ENCODE data around the gene IARS2.

The IARS2 gene

GRCh38 chr1:220123889-220124288 lies 30.0 kb downstream of the IARS2 start:
- Mint-ChIP-seq H3K27me3 (ENCODE audit: low read depth) (no peaks in the 10 kb centered on the region), H3K9me3 (no peaks in the 10 kb centered on the region), H3K4me1 (no peaks in the 10 kb centered on the region), H3K4me3 (no peak overlapping the region), H3K27ac (no peak overlapping the region), H3K36me3 (ENCODE audit: low read depth) (peaks cover 38% of the 10 kb centered on the region)
- TF ChIP-seq, protein P1, sequence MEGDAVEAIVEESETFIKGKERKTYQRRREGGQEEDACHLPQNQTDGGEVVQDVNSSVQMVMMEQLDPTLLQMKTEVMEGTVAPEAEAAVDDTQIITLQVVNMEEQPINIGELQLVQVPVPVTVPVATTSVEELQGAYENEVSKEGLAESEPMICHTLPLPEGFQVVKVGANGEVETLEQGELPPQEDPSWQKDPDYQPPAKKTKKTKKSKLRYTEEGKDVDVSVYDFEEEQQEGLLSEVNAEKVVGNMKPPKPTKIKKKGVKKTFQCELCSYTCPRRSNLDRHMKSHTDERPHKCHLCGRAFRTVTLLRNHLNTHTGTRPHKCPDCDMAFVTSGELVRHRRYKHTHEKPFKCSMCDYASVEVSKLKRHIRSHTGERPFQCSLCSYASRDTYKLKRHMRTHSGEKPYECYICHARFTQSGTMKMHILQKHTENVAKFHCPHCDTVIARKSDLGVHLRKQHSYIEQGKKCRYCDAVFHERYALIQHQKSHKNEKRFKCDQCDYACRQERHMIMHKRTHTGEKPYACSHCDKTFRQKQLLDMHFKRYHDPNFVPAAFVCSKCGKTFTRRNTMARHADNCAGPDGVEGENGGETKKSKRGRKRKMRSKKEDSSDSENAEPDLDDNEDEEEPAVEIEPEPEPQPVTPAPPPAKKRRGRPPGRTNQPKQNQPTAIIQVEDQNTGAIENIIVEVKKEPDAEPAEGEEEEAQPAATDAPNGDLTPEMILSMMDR (IDR thresholded peaks at IDR 0.05; ENCODE audit: unreplicated experiment in 3 of 3): peak; percentile 8 to 27 (median 23)

DNA sequence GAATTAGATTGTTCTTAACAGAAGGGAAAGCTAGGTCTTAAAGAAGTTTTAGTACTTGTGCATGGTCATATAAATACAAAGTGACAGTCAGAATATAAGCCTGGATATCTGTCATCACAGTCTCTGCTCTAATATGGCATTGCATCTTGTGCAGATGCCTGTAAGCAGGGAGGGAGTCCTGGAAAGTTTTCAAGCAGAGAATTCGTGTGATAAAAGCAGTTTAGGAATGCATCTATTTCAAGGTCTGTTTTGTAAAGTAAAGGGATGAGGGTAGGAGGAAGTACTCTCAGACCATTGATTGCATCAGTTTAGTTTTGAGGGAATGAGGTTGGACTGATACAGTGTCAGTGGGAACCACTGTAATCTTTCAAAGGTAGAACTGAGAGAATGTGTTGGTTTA lies 30.6 kb downstream of the IARS2 start:
- H3K4me1 Mint-ChIP-seq: no peaks in the 10 kb centered on the region

DNA sequence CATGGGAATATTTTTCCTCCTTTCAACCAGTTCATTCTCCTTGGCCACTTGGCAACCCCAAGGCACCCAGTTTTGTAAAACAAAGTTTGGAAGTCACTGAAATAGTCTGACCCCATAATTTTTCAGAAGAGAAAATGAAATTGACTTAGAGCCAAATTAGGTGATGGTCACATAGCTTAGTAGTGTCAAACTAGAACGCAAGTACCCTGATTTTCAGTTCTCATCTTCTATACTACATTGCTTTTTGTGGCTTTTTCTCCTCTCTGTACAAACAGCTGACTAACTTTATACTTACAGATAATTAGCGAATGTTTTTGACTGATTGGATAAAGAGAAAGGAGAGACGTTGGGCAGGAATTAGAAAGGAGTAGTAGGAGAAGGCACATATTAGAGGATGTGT lies 33.1 kb downstream of the IARS2 start:
- Mint-ChIP-seq H3K4me1 (no peaks in the 10 kb centered on the region), H3K27ac (no peak overlapping the region), H3K36me3 (ENCODE audit: low read depth) (peaks cover 55% of the 10 kb centered on the region), H3K4me3 (no peak overlapping the region), H3K9me3 (no peaks in the 10 kb centered on the region), H3K27me3 (ENCODE audit: low read depth) (no peaks in the 10 kb centered on the region)
- TF ChIP-seq, protein P1 (IDR thresholded peaks at IDR 0.05; ENCODE audit: unreplicated experiment in 3 of 3): no peak

More for the DNA sequence above, 30.6 kb downstream of the IARS2 start:
- Mint-ChIP-seq H3K36me3 (ENCODE audit: low read depth) (peaks cover 40% of the 10 kb centered on the region), H3K27me3 (ENCODE audit: low read depth) (no peaks in the 10 kb centered on the region), H3K4me3 (no peak overlapping the region), H3K27ac (no peak overlapping the region), H3K9me3 (no peaks in the 10 kb centered on the region)
- TF ChIP-seq, protein P1 (IDR thresholded peaks at IDR 0.05; ENCODE audit: unreplicated experiment in 3 of 3): no peak

GRCh38 chr1:220129479-220130210 lies 35.7 kb downstream of the IARS2 start:
- no peak overlapping the region for H3K27ac Mint-ChIP-seq
- no peaks in the 10 kb centered on the region for H3K4me1 Mint-ChIP-seq
- TF ChIP-seq, protein P1 (IDR thresholded peaks at IDR 0.05; ENCODE audit: unreplicated experiment in 3 of 3): no peak
- H3K4me3 Mint-ChIP-seq: no peak overlapping the region
- no peaks in the 10 kb centered on the region for H3K27me3 Mint-ChIP-seq (ENCODE audit: low read depth)
- peaks cover 74% of the 10 kb centered on the region for H3K36me3 Mint-ChIP-seq (ENCODE audit: low read depth)
- H3K9me3 Mint-ChIP-seq: no peaks in the 10 kb centered on the region

GRCh38 chr1:220135755-220136154 lies 41.8 kb downstream of the IARS2 start:
- Mint-ChIP-seq H3K4me3 (no peak overlapping the region), H3K27me3 (ENCODE audit: low read depth) (no peaks in the 10 kb centered on the region), H3K4me1 (no peaks in the 10 kb centered on the region), H3K9me3 (no peaks in the 10 kb centered on the region), H3K36me3 (ENCODE audit: low read depth) (peaks cover 71% of the 10 kb centered on the region), H3K27ac (no peak overlapping the region)
- TF ChIP-seq, protein P1 (IDR thresholded peaks at IDR 0.05; ENCODE audit: unreplicated experiment in 3 of 3): no peak

All from nephron (organoid).